GM12891 (cell line): ENCODE results near the gene CD28.

Source experiments
- PAX5 ChIP-seq: IDR thresholded peaks from 2 replicates; pipeline ENCODE4 v1.6.1; 2011; ENCODE audit warnings: low read length, moderate library complexity, mild to moderate bottlenecking; ENCODE audit not compliant: insufficient read depth, severe bottlenecking
- POLR2A ChIP-seq: IDR thresholded peaks from 2 replicates; pipeline ENCODE4 v1.6.1; 2011; ENCODE audit warnings: low read depth, low read length, control low read depth
- POLR2AphosphoS5 ChIP-seq: IDR thresholded peaks from 2 replicates; pipeline ENCODE4 v1.6.1; 2011; ENCODE audit warnings: low read depth, low read length, control low read depth
- POU2F2 ChIP-seq: IDR thresholded peaks from 2 replicates; pipeline ENCODE4 v1.6.1; 2011; ENCODE audit warnings: low read depth, mild to moderate bottlenecking, control low read depth, low read length, moderate library complexity
- TAF1 ChIP-seq: IDR thresholded peaks from 2 replicates; pipeline ENCODE4 v1.6.1; 2011; ENCODE audit warnings: low read depth, low read length, control low read depth

GRCh38 chr2:203720915-203721672, 14.7 kb downstream of the CD28 start:
- TF ChIP-seq POLR2AphosphoS5 (no peak), POLR2A (no peak), TAF1 (no peak), PAX5 (no peak), POU2F2 (no peak)
